IPS DF 4.7 (cell line): ENCODE data around the gene WSCD2.

Experiments used
- DNase-seq: peaks from one replicate; pipeline ENCODE4 v3.0.0-alpha.2; 2013; ENCODE audit warnings: low spot score; ENCODE audit errors: extremely low read depth

WSCD2 gene

DNA sequence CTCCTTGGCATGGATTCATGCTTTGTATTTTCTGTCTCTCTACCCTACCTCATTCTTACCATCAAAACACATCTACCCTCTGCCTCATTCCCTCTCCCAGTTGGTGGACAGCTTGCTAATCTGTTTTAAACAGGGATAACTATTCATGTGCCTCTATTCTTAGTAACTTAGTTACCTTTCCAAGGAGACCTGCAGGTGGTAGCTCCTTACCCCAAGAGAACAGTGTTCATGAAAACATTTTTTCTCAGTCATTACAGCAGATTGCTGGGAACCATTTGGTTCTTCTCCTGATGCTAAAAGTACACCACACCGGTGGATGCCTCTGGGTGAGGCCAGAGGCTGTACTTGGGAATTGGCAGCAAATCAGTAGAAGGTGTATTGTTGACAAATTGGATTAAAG, 137.0 kb downstream of the WSCD2 start:
- no peak for DNase-seq

DNA sequence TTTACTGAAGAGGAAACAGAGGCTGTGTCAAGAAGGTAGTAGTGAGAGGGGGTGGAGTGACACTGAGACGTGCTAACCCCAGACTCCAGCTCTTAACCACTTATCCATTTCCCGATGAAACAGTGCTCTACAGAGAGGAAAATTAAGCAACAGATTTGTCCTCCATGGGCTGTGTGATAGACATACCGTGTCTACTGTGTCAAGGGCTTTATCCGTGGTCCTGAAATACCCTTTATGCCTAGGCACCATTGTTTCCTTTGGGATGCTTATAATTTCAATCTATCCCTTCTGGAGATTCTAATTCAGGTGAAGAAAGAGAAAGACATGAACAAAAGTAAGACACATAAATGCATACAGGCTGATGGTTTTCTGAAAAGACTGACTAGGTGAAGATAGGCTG, 138.4 kb downstream of the WSCD2 start:
- no peak for DNase-seq

DNA sequence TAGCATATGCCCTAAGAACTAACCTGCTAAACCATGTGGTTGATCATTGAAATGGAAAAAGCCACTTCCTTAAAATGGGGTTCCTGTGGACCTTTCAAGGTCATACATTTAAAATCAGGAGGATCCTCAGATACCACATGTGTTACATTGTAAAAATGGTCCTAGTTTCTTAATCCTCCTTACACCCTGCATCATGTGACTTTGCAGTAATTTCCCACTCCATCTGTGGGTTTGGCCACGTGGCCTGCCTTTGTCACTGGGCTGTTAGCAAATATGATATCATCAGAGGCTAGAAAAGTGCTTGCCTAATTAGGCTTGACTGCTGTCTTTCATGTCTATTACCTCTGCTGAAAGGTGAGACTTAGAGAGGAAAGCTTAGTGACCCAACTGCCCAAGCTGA, 139.3 kb downstream of the WSCD2 start:
- no peak for DNase-seq

DNA sequence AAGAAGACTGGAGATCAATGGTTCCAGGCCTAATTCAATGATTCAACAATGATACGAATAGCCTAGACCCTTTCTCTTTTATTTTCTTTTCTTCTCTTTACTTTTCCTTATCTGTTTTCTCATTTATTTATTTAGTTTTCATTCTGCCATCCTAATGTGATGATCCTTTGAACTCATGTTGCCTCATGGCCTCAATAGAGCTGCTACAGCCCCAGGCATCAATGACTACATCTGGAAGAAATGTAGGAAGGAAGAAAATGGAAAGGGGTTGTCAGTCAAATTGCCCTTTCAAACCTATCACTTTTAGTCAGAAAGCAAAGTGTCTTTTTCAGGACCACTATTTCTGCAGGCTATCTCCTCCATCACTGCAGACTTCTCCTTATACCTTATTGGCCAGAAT, 140.1 kb downstream of the WSCD2 start:
- no peak for DNase-seq

DNA sequence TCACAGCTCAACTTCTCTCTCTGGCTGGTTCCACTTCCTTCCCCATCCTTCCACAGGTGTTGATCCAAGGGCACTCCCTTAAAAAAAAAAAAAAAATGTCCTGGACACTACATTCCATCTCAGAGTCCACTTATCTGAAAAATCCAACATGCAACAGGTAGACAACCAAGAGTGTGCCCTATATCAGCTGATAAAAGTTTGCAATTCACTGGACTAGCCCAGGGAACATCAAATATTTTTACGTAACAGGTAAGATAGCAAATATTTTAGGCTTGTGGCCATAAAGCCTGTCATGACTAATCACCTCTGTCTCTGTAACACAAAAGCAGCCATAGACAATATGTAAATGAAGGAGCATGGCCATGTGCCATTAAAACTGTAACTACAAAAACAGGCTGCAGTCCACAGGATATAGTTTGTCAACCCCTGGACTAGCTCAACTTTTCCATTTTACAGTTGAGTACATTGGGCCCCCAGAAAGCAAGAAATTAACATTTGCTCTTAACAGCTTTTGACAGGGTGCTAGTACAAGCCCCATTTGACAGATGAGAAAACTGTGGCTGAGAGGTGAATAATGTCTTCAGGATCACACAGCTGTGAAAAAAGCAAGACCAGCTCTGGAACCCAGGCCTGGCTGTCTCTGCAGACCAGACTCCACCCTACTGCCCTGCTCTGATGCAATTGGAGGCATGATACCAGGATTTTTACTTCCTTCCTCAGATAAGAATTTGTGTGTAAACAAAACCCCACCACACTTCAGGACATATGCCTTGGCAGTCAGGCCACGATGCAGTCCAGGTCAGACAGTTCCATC, 141.2 kb downstream of the WSCD2 start:
- no peak for DNase-seq

DNA sequence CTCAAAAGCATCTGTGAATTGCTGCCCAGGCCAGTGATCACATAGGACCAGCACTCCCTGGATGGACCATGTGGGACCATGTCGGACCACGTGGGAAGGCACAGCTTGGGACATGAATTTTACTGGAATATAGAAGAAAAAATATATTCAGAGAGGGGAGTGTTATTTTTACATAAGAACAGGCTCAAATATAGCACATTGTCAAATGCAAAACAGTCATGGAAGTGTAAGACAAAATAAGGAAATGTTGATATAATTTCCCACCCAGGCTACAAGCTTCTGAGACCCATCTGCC, 141.7 kb downstream of the WSCD2 start:
- DNase-seq: no peak

DNA sequence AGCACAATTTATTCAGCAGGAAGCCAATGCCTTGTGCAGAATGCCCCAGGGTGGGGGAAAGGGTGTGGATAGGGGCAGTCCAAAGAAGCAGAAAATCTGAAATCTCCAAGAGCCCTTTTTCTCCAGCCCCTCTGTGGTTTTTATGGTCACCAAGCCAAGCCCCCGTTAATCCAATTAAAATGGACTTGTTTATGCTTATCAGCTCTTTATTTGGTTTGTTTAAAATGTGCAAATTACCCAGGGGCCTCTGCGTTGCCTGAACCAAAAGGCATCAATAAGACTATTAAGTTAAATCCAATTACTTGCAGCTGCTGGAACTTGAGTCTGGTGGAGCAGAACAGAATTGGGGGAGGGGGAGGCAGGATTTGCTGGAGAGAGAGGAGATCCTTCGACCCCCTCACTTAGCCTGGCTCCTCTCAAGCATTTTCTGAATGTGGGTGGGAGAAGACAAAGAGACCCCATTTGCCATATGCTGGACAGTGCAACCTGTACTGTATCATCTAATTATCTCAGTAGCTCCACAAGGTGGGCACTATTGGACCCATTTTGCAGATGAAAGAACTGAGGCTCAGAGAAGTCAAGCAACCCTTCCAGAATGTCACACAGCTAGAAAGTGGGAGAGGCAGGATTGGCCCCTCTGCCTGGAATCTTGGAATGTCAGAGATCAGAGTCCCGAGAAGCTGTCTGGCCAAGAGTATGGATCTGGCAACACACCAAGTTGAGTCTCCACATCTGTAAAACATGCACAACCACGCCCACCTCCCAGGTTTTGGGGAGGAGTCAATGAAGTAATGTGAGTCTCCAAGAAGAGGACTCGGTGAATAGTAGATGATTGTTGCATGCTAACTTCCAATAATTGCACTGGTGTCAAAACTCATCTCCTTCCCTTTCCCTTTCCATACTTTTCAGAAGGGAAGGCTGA, 143.1 kb downstream of the WSCD2 start:
- no peak for DNase-seq

DNA sequence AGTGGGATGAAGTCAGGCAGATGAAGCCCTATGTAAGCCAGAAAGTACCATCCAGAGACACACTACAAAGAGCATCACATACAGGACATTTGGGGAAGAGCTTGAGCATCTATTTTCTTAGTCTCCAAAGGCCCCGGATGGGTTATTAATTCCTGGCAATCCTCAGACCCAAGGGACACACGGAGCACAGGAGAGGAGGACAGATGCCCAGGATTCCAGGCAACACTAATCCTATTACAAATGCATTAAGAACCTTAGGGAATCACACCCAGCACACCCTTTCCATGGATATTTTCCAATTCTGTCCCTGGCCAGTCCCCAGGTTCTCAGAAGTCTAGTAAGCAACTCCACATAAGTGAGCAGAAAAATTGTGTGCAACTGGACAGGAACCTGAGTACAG, 144.1 kb downstream of the WSCD2 start:
- DNase-seq: no peak

DNA sequence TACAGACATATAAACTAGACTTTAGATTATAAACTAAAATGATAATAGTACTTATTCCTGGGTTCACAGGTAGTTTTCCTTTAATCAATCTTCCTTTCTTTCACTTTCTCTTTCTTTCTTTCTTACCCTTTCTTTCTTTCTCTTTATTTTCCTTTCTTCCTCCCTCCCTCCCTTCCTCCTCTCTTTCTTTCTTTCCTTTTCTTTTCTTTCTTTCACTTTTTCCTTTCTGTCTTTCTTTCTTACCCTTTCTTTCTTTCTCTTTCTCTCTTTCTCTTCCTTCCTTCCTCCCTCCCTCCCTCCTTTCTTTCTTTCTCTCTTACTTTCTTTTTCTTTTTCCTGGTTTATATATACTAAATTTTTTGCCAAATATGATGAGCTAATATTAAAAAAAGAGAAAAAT, 148.5 kb downstream of the WSCD2 start:
- no peak for DNase-seq

DNA sequence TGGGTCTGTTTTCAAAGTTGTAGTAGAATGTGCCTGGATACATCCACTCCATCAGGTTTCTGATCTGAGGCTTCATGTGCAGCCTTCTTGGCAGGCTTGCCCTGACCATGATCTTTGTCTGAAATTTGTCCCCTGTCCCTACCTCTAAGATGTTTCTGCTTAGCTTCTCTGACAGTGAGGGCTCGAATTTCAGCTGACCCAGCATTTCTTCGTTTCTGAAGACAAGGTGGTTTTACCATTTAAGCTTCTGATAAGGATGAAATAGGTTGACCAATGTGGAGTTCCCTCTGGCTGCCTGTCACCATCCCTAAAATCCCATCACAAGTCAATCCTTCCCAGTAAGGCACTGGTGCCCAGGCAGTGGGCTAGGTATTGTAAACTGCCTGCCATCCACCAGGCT, 153.1 kb downstream of the WSCD2 start:
- DNase-seq: no peak

DNA sequence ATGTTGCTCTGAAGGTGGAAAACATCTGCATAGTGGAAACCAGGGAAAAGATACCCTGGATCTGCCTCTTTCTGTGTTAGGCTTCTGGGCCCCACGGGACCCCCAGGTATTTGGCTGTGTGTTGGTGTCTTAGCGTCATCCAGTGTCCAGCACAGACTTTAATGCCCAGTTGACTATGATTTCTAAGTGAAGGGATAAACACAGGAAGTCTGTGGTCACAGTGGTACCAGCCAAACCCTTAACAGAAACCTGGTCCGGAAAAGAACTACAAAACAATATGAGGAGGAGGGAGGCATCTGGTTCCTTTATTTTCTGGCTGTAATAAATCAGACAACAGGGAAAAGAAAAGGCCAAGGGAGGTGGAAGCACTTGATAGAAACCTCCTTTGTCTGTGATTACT, 153.6 kb downstream of the WSCD2 start:
- no peak for DNase-seq

DNA sequence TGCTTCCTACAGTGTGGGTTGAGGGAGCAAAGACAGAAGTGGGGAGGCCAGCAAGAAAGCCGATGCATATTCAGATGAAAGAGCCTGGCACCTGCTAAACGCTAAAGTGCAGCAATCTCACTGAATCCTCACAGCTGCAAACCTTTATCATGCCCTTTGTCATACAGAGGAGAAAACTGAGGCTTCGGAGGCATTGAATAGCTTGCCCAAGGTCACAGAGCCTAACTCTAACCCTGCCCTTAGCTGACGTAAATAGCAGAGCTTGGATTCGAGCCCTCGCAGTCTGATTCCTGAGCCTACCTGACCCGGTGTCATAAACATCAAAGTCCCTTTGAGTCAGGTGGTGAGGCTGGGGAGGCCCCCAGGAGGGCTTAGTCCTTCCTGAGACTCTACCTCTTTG, 155.1 kb downstream of the WSCD2 start:
- DNase-seq: no peak

DNA sequence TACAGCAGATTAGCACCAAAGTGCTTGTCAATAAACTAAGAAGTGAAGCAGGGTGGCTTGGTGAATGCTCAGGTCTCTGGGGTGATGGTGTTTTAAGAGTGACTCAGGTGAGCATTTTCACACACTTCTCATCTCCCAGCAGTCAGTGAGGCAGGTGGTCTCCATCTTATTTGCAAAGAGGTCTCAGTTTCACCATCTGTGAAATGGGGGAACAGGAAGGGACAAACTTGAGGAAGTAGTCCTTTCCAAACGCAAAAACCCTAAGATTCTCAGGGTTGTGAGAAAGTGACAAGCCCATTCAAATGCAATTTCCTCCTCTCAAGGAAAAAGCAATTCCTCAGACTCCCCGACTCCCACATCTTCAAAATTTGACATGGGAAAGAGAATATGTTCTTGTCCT, 155.9 kb downstream of the WSCD2 start:
- DNase-seq: no peak

DNA sequence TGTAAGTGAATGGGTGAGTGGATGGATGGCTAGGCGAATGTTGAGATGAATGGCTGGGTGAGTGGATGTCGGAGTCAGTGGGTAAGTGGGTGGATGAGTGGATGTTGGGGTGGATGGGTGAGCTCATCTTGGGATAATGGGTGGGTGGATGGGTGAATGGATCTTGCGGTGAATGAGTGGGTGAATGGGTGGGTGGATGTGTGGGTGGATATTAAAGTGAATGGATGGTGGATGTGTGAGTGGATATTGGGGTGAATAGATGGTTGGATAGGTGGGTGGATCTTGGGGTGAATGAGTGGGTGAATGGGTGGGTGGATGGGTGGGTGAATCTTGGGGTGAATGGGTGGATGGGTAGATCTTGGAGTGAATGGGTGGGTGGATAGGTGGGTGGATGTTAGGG, 158.1 kb downstream of the WSCD2 start:
- DNase-seq: no peak

DNA sequence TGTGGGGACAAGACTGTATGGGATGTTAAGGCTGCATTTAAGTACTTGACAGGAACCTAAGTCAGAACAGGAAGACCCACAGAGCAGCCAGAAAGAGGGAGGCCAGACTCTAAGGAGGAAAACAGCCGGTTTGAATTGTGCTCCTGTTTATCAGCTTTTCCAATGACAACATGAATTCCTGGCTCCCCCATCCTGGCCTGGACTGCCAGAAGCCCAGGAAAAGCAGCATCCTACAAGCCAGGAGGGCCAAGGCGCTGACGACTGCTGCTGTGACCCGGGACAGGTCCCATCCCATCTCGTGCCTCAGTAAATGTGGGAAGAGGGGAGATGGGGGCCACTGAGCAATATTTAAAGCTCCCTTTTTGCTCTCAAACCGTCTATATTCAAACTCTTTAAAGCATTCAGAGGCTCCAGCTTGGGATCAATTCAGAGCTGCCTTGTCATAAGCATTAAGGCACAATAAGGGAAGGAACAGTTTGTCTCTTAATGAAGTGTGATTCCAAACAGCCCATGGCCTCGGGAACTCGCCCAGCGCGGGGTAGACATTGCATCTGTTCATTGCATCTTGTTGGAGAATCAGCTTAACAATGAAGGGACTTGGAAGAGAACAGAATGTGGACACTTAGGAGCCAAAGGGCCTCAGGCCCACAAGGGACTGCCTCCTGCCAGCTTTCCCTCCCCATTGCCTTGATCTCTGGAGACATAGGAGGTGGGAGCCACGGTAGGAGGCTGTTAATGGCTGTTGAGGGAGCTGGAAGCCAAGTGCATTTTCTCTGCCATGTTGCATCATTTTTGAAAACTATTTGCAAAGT, 160.5 kb downstream of the WSCD2 start:
- DNase-seq: no peak

DNA sequence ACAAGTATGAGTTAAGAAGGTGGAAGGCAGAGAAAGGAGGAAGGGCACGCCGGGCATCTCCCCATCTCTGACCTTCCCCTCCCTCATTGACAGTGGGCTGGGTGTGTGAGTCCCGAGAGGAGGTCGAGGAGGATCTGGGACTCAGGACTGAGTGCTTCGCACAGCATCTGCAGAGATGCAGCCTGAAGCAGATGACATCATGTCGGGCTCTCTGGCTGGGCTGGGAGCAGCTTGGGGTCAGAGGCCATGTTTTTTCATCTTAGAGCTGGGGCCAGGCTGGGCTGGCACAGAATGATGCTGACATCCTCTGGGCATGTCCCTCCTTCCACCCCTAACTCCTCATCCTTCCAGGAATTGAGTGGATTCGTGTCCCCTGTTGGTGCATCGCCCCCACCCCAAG, 166.6 kb downstream of the WSCD2 start:
- no peak for DNase-seq

DNA sequence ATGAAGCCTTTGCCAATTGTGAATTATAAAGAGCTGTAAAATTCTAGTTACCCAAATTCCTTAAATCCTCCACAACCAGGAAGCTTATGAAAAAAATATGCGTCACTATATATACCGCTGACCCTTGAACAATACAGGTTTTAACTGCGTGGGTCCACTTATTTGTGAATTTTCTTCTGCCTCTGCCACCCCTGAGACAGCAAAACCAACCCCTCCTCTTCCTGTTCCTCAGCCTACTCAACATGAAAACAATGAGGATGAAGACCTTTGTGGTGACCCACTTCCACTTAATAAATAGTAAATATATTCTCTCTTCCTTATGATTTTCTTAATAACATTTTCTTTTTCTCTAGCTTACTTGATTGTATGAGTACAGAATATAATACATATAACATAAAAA, 167.9 kb downstream of the WSCD2 start:
- no peak for DNase-seq

DNA sequence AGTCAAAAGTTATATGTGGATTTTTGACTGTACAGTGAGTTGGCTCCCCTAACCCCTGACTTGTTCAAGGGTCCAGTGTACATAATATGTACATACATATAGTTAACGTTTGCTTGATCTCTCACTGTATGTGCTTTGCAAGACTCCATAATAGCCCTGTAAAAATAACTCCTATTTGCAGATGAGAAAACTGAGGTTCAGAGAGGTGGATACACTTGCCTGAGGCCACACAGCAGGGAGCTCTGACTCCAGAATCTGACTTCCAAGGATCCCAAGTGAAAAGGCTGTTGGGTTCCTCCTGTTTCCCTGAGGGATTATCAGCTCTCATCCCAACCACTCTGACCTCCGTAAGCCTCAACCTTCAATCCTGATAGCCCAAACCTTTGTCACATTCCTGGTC, 168.3 kb downstream of the WSCD2 start:
- DNase-seq: no peak

DNA sequence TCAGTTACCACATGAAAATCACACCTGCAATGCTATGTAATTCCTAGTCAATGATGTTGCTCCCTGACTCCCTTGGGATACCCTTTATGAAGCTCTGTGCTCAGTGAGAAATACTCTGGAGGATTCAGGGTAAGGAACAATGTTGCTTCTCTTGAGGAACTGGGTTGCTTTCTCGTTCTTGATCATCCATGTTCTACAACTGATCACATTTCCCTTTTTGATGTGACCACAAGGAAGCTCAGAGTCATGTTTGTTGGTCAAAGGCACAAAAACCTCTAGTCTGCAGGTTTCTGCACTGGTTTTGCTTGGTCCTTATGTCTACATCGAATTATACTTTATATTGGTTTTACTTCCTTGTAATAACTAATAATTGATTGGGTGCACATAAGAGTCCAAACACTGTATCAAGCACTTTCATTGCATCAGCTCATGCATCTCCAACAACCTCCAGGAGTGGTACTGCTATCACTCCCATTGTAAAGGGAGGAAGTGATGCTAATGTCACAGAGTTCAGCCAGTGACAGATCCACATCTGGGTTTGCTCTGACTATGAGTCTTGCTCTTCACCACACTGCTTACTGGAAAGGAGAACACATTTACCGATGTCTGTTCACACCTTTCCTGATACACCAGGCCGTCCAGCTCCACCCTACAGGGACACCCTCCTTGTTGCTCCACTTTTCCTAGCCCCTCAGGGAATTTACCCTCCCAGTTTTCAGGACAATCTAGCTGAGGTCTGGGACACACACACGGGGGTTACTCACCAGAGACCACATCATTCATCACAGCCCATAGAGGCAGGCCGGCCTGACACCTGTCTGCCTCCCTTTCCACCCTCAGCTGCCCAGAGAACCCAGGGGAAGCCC, 169.0 kb downstream of the WSCD2 start:
- no peak for DNase-seq

DNA sequence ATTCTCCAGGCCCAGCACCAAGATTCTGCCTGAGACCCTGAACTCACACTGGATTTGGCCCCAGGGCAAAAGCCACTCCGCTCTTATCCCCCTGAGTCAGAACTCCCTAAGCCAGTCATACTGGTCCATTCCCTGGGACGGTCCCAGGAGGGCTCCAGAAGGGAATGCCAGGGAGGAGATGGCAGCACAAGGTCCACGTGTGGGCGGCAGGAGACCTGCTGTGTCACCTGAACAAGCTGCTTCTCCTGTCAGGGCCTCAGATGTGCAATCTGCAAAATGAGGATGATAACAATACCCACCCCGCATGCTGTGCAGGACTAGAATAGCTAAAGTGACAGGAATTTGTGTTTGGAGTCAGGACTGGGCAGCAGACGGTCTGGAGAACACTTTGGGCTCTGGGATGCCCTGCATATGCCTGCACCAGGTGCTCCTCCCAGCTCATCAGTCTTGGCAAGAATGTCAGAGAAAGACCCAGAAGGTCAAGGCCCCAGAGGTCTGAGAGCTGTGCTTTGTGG, 169.7 kb downstream of the WSCD2 start:
- no peak for DNase-seq

DNA sequence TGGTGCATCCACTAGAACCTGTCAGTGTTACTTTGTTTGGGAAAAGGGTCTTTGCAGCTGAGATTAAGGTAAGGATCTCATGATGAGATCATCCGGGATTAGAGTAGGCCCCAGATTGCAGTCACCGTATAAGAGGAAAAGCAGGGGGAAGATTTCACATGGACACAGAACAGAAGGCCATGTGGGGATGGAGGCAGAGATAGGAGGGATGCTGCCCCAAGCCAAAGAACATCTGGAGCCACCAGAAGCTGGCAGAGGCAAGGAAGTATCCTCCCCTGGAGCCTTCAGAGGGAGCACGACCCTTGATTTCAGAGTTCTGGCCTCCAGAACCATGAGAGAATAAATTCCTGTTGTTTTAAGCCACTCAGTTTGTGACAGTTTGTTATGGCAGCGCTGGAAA, 170.4 kb downstream of the WSCD2 start:
- no peak for DNase-seq
